G401.6 (cell line): ENCODE measurements around the gene PTGDR2.

Source experiments
- FAIRE-seq: peaks from 2 replicates; lab custom pipeline; 2012; peaks lifted over from hg19 to GRCh38; lab: Jason Lieb, UNC

Gene PTGDR2

GRCh38 chr11:60809691-60810090, 46.1 kb downstream of the PTGDR2 start:
- FAIRE-seq = no peak

DNA sequence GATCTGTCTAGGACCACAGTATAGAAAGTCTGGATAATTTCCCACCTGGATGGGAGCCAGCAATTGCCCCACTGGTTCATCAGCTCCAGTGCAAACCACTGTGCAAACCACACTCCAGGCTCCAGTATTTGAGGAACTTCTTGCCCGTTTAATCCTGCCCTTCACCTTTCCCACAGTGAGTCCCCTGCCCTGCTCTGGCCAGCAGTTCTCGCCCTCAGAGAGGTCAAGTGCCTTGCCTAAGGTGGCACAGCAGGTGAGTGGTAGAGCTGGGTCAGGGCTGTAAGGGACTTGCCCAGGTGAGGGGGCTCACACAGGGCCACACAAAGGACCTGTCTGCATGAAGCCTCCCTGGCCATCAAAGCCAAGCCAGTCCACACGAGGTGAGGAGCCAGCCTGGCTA, 46.5 kb downstream of the PTGDR2 start:
- no peak for FAIRE-seq

GRCh38 chr11:60803273-60803936, 52.3 kb downstream of the PTGDR2 start:
- no peak for FAIRE-seq

DNA sequence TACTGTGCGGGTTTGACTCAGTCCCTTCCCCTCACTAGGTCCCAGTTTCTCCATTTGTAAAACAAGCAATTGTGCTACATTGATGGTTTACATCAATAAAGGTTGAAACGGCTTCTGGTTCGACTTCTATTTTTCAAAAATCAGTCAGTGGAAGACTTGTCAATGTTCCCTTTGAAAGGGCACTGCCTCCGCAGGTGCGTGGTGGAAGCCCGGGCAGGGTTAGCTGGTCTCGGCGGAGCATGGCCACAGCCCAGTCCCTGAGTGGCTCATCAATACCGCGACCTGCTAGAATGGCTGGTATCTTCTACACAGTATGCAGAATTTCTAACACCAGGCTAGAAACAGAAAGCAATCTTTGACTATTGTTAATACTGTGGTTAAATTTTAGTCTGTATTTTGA, 54.6 kb downstream of the PTGDR2 start:
- FAIRE-seq = no peak
